ENCODE measurements around the gene CAVIN4.
A peak's percentile ranks its signal among the peaks of the same experiment; 100 is the strongest.

CAVIN4 gene

DNA sequence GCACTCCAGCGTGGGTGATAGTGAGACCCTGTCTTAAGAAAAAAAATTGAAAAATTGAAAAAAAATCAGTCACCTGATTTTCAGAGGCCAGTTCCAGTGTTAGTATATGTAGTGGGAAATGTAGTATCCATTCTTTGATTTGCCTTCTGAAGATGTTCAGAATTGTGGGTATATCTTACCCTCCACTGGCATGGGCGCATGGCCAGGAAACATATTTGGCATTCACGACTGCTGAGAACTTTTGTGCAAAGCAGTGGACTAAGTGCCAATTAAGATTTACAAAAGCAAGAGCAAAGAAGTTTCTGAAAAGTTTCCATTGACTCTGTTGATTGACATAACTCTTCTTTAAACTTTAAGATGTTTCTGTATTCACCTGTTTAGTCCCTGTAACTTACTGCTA, 2.4 kb downstream of the CAVIN4 start:
- no peak overlapping the region for H3K4me3 ChIP-seq (ENCODE audit: low read length)
- no peak for DNase-seq (ENCODE audit: low read depth)
- TF ChIP-seq, protein P1, sequence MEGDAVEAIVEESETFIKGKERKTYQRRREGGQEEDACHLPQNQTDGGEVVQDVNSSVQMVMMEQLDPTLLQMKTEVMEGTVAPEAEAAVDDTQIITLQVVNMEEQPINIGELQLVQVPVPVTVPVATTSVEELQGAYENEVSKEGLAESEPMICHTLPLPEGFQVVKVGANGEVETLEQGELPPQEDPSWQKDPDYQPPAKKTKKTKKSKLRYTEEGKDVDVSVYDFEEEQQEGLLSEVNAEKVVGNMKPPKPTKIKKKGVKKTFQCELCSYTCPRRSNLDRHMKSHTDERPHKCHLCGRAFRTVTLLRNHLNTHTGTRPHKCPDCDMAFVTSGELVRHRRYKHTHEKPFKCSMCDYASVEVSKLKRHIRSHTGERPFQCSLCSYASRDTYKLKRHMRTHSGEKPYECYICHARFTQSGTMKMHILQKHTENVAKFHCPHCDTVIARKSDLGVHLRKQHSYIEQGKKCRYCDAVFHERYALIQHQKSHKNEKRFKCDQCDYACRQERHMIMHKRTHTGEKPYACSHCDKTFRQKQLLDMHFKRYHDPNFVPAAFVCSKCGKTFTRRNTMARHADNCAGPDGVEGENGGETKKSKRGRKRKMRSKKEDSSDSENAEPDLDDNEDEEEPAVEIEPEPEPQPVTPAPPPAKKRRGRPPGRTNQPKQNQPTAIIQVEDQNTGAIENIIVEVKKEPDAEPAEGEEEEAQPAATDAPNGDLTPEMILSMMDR (conservative IDR thresholded peaks at IDR 0.05; ENCODE audit: low read length), result no peak

DNA sequence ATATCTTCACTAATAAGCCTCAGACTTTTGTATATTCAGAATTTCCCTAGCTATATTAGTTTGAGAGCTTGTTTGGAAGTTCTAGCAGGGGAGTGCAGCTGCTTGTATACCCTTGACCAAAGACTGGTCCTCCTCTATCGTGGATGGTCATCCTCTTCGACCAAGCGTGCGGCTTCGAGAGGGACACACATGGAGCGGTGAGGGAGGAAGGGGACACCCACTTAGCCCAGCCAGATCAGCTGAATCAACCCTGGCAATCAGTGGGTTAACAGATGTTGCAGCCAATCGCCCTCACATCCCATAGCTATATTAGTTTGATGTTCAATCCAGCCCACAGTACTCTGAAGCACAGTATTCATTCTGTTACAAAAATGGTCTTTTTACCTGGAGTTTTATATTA, 3.2 kb downstream of the CAVIN4 start:
- no peak overlapping the region for H3K4me3 ChIP-seq (ENCODE audit: low read length)

DNA sequence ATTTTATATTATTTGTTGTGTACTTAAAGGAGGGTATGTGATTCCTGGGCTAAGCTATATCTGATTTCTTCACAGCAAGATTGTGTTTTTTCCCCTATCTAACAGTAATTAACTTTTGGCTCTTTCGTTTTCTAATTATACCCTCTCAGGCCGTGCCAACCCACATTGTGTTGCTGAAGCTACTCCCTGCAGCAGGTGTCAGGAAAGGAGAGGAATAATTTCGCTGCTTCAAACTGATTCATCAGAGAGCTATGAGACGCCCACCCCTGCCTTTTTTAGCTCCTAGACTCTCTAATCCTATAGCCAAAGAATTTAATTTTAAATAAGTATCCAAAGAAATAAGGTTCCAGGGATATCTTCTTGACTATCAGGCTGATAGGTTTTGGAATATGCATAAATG, 3.8 kb downstream of the CAVIN4 start:
- DNase-seq (ENCODE audit: low read depth), result no peak
- TF ChIP-seq, protein P1 (conservative IDR thresholded peaks at IDR 0.05; ENCODE audit: low read length), result no peak

More for the DNA sequence above, 3.2 kb downstream of the CAVIN4 start:
- DNase-seq (ENCODE audit: low read depth), result no peak
- TF ChIP-seq, protein P1 (conservative IDR thresholded peaks at IDR 0.05; ENCODE audit: low read length), result no peak

DNA sequence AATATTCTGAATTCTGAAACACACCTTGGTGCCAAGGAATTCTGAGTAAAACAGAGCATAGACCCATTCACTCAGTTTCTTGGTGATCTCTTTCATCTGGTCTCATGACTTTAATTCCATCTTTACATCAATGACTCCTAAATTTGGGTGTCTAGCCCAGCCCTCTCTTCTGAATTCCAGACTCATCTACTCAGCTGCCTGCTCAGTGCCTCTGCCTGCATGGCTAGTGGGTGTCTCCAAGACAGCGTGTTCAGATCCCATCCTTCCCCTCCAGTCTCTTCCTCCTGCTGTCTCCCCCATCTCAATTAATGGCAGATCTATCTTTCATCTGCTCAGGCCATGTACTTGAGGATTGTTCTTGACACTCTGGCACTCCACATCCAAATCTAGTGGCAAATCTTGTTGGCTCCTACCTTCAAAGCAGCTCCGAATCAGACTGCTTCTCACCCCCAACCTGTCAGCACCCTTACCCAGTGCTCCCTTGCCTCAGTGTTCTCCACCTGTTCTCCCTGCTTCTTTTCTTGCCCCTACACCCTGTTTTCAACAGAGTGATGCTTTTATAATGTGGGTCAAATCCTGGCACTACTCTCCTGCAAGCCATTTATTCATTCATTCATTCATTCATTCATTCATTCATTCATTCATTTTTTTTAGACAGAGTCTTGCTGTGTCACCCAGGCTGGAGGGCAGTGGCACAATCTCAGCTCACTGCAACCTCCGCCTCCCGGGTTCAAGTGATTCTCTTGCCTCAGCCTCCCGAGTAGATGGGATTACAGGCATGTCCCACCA, 5.3 kb downstream of the CAVIN4 start:
- TF ChIP-seq, protein P1 (conservative IDR thresholded peaks at IDR 0.05; ENCODE audit: low read length), result no peak
- peak; percentile 12 for DNase-seq (ENCODE audit: low read depth)
- no peak overlapping the region for H3K4me3 ChIP-seq (ENCODE audit: low read length)

More for the DNA sequence above, 3.8 kb downstream of the CAVIN4 start:
- no peak overlapping the region for H3K4me3 ChIP-seq (ENCODE audit: low read length)

DNA sequence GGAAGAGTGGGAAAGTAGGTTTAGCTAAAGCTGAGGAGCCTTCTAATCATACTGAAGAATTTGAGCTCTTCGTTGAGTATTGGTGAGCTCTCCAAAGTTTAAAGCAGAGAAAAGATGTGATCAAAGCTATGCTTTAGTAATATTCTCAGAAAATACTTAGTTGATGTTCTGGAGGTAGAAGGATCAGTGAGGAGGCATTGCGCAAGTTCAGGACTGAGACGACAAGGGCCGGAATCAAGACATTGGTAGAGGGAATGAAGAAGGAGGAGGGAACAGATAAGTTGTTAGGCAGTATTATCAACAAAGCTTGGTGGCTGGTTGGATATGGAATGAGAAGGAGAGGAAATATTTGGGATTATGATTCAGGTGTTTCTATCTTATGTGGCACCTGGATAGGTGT, 7.1 kb downstream of the CAVIN4 start:
- TF ChIP-seq, protein P1 (conservative IDR thresholded peaks at IDR 0.05; ENCODE audit: low read length), result no peak
- no peak for DNase-seq (ENCODE audit: low read depth)
- H3K4me3 ChIP-seq (ENCODE audit: low read length), result no peak overlapping the region

DNA sequence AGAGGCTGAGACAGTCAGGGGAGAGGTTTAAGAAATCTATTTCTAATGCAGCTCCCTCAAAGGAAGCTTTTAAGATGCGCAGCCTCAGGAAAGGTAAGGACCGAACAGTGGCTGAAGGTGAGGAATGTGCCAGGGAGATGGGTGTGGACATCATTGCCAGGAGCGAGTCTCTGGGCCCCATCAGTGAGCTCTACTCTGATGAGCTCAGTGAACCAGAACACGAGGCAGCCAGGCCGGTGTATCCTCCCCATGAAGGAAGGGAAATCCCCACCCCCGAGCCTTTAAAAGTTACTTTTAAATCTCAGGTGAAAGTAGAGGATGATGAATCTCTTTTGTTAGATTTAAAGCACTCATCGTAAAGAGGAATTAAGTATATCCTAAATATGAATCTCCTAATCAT, 8.2 kb downstream of the CAVIN4 start:
- TF ChIP-seq, protein P1 (conservative IDR thresholded peaks at IDR 0.05; ENCODE audit: low read length), result no peak
- no peak for DNase-seq (ENCODE audit: low read depth)
- no peak overlapping the region for H3K4me3 ChIP-seq (ENCODE audit: low read length)

DNA sequence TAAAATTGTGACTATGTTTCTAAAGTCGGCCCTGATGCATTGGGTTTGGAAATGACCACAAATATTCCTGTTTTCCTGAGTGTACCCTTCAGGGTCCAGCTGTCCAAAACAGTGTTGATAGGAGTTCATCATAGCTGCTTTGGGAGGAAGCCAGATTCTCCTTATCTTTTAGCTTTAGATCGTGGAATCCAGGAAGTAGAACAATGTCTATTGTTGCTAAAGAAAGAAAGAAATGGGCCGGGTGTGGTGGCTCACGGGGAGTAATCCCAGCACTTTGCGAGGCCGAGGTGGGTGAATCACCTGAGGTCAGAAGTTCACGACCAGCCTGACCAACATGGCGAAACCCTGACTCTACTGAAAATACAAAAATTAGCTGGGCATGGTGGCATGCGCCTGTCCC, 9.5 kb downstream of the CAVIN4 start:
- TF ChIP-seq, protein P1 (conservative IDR thresholded peaks at IDR 0.05; ENCODE audit: low read length), result no peak
- DNase-seq (ENCODE audit: low read depth), result no peak
- no peak overlapping the region for H3K4me3 ChIP-seq (ENCODE audit: low read length)

All from AG10803 (cell line).